Breast epithelium (tissue), 3 donors: ENCODE measurements around the gene LRRC1.

Source experiments
- POLR2A ChIP-seq: fragments of 450-650 bp; IDR thresholded peaks from one replicate; pipeline ENCODE4 v1.6.1; 2016; ENCODE audit warnings: antibody characterized with exemption, mild to moderate bottlenecking, moderate library complexity
- TF ChIP-seq, protein P1 (sequence below), 3 donors: fragments of 450-650 bp; IDR thresholded peaks; one replicate each; pipeline ENCODE4 v1.5.1; 2016 to 2017; ENCODE audit warnings: antibody characterized with exemption in 3 of 3, mild to moderate bottlenecking in 3 of 3, moderate library complexity in 3 of 3

DNA sequence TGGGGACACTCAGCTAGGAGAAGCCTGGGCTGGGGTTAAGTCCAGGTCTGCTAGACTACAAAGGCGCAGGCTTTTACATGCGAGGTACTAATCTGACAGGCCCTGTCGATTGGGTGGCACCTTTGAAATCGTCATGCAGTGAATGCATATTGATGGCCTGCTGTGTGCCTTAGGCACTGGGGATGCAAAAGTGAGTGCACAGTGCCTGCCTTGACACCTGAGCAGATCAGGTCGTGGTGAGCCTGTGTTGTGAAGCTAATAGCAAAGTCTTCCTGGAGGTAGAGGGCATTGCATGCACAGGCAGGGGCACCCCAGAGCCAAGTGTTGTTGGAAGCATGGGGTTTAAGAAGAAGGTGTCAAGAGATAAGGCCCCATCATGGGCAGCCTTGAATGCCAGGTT lies 16.9 kb downstream of the LRRC1 start:
- TF ChIP-seq, protein P1, sequence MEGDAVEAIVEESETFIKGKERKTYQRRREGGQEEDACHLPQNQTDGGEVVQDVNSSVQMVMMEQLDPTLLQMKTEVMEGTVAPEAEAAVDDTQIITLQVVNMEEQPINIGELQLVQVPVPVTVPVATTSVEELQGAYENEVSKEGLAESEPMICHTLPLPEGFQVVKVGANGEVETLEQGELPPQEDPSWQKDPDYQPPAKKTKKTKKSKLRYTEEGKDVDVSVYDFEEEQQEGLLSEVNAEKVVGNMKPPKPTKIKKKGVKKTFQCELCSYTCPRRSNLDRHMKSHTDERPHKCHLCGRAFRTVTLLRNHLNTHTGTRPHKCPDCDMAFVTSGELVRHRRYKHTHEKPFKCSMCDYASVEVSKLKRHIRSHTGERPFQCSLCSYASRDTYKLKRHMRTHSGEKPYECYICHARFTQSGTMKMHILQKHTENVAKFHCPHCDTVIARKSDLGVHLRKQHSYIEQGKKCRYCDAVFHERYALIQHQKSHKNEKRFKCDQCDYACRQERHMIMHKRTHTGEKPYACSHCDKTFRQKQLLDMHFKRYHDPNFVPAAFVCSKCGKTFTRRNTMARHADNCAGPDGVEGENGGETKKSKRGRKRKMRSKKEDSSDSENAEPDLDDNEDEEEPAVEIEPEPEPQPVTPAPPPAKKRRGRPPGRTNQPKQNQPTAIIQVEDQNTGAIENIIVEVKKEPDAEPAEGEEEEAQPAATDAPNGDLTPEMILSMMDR (IDR thresholded peaks at IDR 0.05), result no peak
- TF ChIP-seq POLR2A, result no peak
